ENCODE data around the gene SLAIN1.

The SLAIN1 gene

DNA sequence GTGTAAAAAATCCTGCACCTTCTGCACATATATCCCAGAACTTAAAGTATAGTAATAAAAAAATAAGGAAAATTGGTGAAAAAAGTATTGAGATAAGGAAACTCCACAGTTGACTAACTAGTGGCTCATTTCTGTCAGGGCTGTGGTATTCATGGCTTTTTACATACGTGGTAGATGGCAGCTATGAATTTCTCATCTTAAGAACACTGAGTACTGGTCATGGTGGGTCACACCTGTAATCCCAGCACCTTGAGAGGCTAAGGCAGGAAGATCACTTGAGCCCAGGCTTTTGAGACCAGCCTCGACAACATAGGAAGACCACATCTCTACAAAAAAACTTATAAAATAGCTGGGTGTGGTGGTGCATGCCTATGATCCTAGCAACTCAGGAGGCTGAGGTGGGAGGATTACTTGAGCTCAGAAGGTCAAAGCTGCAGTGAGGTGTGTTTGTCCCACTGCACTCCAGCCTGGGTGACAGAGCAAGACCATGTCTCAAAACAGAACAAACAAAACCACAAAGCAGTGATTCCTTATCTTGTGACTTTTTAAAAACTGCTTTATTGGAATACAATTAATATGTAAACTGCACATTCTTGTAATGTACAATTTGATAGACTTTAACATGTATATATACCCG is 16.8 kb downstream of the SLAIN1 start:
- FAIRE-seq: no peak

DNA sequence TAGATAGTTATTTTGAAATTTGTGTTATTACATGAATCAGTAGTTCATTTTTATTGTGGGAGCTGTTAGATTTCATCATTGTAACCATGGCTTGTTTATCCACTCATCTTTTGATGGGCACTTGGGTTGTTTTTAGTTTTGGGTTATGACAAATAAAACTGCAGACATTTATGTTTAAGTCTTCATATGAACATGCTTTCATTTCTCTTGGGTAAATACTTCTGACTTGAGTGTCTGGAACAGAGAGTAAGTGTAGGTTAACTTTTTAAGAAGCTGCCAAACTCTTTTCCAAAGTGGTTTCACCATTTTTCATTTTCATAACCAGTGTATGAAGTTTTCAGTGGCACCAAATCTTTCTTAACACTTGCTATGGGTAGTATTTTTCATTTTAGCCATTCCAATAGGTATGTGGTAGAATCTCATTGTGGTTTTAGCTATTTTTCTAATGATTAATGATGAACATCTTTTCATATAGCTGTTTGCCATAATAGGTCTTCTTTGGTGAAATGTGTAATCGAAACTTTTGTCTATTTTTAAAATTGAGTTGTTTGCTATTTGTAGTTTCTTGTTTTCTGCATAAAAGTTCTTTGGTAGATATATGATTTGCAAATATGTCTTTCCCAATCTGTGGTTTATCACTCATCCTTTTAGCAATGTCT is 17.9 kb downstream of the SLAIN1 start:
- no peak for FAIRE-seq

DNA sequence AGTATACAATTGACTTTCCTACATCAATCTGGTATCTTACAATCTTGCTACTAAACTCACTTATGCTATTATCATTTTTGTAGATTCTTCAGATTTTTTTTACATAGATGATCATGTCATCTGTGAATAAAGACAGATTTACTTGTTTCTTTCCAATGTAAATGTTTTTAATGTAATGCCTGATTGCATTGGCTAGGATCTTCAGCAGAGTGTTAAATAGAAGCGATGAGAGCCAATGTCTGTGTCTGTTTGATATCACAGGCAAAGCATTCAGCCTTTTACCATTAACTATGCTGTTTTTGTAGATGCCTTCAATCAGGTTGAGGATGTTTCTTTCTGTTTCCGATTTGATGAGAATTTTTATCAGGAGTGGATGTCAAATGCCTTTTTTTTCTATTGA is 19.2 kb downstream of the SLAIN1 start:
- FAIRE-seq: no peak

- FAIRE-seq: no peak
These were observed 20.0 kb downstream of the SLAIN1 start for GRCh38 chr13:77717508-77717907.

GRCh38 chr13:77719128-77719527 is 21.6 kb downstream of the SLAIN1 start:
- FAIRE-seq: no peak

- no peak for FAIRE-seq
These were observed 23.5 kb downstream of the SLAIN1 start for GRCh38 chr13:77720988-77721387.

- FAIRE-seq: no peak
These were observed 26.6 kb downstream of the SLAIN1 start for GRCh38 chr13:77724092-77724491.

DNA sequence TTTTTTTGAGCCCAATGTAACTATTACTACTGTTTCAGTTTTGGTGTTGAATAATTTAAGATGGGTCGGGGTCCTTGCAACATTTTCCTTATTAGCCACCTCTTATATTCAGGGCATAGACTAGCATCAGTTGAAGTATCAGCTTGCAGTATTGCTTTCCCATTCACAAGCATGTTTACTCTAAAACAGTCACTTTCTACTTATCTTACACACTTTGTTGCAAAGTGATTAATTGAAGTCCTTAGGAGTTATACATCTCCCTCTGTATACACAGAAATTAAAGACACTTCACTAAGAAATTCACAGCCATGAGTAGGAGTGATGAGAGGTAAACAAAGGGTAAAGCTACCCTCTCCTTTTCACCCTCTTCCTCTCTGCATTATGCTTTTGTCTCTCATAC is 27.6 kb downstream of the SLAIN1 start:
- FAIRE-seq: no peak

GRCh38 chr13:77728265-77729125 is 31.0 kb downstream of the SLAIN1 start:
- FAIRE-seq: no peak

GRCh38 chr13:77729502-77730221 is 32.2 kb downstream of the SLAIN1 start:
- FAIRE-seq: no peak

DNA sequence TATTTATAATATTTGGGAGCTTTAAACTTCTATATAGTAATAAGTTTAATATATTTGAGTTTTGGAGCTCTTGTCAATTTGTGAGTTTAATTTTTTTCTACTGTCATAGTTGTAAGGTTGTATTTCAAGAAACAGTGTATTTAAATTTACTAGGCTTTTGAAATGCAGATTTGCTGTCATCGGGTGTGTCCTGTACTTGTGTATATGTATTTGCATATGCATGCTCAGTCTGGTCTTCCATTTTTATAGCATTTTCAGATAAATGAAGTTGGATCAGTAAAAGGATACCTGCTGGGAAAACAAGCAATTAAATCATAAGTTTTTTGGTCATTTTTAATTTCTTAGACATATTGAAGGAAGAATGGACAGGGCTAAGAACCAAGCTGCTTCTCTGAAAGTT is 33.1 kb downstream of the SLAIN1 start:
- FAIRE-seq: no peak

GRCh38 chr13:77732287-77732686 is 34.8 kb downstream of the SLAIN1 start:
- no peak for FAIRE-seq

GRCh38 chr13:77733674-77734073 is 36.2 kb downstream of the SLAIN1 start:
- FAIRE-seq: no peak

DNA sequence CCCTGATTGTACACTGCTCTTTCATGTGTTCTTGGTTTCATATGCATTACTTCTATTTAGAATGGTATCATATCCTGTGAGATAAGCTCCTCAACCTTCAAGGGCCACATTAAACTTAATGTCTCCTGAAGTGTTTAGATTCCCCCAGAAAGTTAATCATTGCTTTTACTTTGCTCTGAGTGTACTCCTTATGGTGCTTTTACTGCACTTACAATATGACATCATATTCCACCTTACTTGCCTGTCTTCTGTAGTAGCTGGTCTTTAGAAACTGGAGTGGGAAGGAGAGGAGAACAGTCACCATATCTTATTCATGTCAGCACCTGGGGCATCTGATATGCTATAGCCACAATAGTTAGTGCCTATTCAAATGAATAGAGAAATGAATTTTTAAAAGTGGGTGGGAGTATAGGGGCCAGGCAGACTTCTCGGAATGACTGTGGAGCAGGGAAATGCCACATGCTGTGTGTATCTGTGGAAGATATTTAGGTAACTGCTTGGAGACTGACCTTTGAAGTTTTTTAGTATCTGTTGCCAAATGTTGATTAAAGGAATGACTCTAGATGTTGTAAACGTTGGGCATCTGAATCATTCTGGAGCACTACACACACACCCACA is 40.2 kb downstream of the SLAIN1 start:
- FAIRE-seq: no peak

DNA sequence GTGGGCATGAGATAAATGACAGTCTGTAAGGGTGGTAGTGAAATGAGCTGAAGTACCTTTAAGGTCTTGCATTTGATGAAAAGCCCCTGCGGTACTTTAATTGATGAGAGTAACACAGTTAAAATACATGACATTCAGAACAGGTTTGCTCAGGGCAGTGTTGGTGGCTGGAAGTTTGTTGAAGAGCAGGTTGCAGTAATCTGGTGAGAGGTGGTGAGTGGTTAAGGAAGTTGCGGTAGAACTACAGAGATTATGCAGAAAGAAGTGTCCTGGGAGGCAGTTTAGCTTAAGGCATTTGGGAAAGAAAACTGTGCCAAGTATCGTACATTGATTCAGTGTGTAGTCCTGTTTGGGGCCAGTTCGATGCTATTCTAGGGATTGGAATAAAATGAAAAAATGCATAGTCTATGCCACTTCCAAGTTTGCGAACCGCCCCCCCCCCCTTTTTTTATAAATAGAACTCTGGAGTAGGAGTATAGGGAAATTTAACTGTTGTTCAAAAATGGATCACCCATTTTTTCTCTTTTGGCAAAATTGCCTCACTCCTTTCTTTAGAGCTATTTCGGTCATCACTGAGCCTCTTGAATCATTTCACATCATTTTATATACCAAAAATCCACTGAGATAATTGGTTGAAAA is 42.7 kb downstream of the SLAIN1 start:
- no peak for FAIRE-seq

GRCh38 chr13:77740931-77741596 is 43.6 kb downstream of the SLAIN1 start:
- no peak for FAIRE-seq

- no peak for FAIRE-seq
These were observed 44.1 kb downstream of the SLAIN1 start for GRCh38 chr13:77741597-77741972.

DNA sequence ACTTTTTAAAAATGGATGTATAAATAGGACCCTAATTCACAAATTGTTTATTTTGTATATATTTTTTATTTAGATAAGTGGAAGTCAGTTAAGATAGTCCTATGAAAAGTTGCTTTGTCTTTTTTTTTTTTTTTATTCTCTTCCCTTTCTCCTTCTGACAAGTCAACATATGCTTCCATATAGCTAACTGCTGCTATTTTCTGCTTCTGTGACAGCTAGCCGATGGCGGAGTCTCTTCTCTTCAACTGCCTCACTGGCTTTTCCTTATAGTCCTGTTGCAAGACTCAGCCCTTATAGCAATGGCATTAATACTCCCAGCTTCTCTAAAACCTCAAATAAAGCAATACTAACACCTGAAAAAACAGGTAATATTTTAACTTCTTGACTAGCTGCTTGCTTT is 45.3 kb downstream of the SLAIN1 start:
- FAIRE-seq: no peak

GRCh38 chr13:77745784-77746183 is 48.3 kb downstream of the SLAIN1 start:
- no peak for FAIRE-seq

- FAIRE-seq: no peak
These were observed 51.9 kb downstream of the SLAIN1 start for GRCh38 chr13:77749344-77749880.

Measured in colon (tissue), 2 donors.